ENCODE results near the gene MYL2. TPM values are rescaled to one million over a fixed set of nuclear protein-coding genes. Genes with fewer than 3 reads are reported as not detected.

Gene MYL2
- total RNA-seq, 1 experiment from 2014 or later, result 0.39 TPM

- no peak for TF ChIP-seq REST (IDR thresholded peaks at IDR 0.05; ENCODE audit: low read depth)
- 0 out of 2 replicates have a peak, but pooled peaks have one; percentile 22 for TF ChIP-seq ZFX (IDR thresholded peaks at IDR 0.05)
- TF ChIP-seq SRF (IDR thresholded peaks at IDR 0.05; ENCODE audit: low read depth), result 0 out of 2 replicates have a peak, but pooled peaks have one; percentile 32
Observed at GRCh38 chr12:110934093-110934852, 13.9 kb upstream of the MYL2 start (continued).

- Histone ChIP-seq H4K20me1 (ENCODE audit: insufficient read depth) (no peaks in the 10 kb centered on the region), H3K4me1 (ENCODE audit: control insufficient read depth in 1 of 2, insufficient read depth in 2 of 2, low read length in 2 of 2) (peaks cover 32 to 68% of the 10 kb centered on the region in 2 experiments), H3K79me2 (ENCODE audit: insufficient read depth, low read length) (no peaks in the 10 kb centered on the region), H3K27ac (ENCODE audit: low read depth, low read length) (peak overlapping the region; percentile 76), H3K4me3 (replicated peaks in 1 of 2; ENCODE audit: low read depth in 1 of 2, low read length in 2 of 2) (no peak overlapping the region), H3K27me3 (ENCODE audit: insufficient read depth, low read length) (no peaks in the 10 kb centered on the region), H3K4me2 (ENCODE audit: low read length) (peak overlapping the region; percentile 67), H3K36me3 (ENCODE audit: control insufficient read depth in 1 of 2, insufficient read depth in 2 of 2, low read length in 2 of 2) (no peaks in the 10 kb centered on the region), H3K9me2 (ENCODE audit: insufficient read depth) (no peaks in the 10 kb centered on the region), H2AFZ (ENCODE audit: low read depth, low read length, poor library complexity, severe bottlenecking) (peak overlapping the region; percentile 13), H3K9ac (ENCODE audit: low read length) (peak overlapping the region; percentile 44), H3K9me3 (ENCODE audit: control insufficient read depth in 1 of 2, insufficient read depth in 1 of 2, low read depth in 1 of 2, low read length in 2 of 2) (no peaks in the 10 kb centered on the region)
- ChIA-PET CTCF (no interaction called here), RAD21 (ENCODE audit: low non-redundant PET in 1 of 2, low total read pairs in 2 of 2, uncharacterized antibody in 2 of 2, unreplicated experiment in 2 of 2) (no interaction called here), POLR2A (interaction anchor here (0.7 to 0.9 kb wide), 3 partner anchors 38 to 1710 kb away, joined by 3 read pairs; no protein-coding TSS in a partner anchor)
- no peak for TF ChIP-seq EZH2phosphoT487 (IDR thresholded peaks at IDR 0.05; ENCODE audit: borderline replicate concordance)
- no TSS peak for BruUV-seq (replicated peaks)
- ATAC-seq (no peak), DNase-seq (ENCODE audit: low read depth, low spot score) (no peak)
- intact Hi-C loops (cut with micrococcal nuclease), result no loop called here
Observed at GRCh38 chr12:110933326-110933974, 13.1 kb upstream of the MYL2 start.
